GM18517 (cell line): ENCODE data around the gene IL18RAP.

Experiments
- ATAC-seq: cut with Tn5 transposase; IDR thresholded peaks from one replicate; pipeline ENCODE4 v1.9.1; 2021; ENCODE audit warnings: mild to moderate bottlenecking, moderate library complexity; ENCODE audit not compliant: unreplicated experiment

Gene IL18RAP, protein sequence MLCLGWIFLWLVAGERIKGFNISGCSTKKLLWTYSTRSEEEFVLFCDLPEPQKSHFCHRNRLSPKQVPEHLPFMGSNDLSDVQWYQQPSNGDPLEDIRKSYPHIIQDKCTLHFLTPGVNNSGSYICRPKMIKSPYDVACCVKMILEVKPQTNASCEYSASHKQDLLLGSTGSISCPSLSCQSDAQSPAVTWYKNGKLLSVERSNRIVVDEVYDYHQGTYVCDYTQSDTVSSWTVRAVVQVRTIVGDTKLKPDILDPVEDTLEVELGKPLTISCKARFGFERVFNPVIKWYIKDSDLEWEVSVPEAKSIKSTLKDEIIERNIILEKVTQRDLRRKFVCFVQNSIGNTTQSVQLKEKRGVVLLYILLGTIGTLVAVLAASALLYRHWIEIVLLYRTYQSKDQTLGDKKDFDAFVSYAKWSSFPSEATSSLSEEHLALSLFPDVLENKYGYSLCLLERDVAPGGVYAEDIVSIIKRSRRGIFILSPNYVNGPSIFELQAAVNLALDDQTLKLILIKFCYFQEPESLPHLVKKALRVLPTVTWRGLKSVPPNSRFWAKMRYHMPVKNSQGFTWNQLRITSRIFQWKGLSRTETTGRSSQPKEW

DNA sequence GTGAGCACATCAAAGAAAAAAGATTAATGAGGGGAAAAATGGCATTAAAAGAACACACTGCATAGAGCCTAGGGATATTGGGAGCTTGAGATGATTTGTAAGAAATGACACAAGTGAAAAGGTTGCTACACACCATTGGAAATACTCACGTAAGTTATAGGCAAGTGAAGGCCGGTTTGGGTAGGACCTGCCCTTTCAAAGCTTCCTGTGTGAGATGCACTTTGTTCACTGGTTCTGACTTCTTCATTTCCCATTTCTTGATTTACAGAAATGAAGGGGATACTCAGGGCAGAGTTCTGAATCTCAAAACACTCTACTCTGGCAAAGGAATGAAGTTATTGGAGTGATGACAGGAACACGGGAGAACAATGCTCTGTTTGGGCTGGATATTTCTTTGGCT, at the start of gene IL18RAP:
Gene IL18RAP, plus strand, starts transcription at position 251 of the 400 bp plus-strand sequence. Its CDS starts 118 bp downstream, at position 369.
- no peak for ATAC-seq

DNA sequence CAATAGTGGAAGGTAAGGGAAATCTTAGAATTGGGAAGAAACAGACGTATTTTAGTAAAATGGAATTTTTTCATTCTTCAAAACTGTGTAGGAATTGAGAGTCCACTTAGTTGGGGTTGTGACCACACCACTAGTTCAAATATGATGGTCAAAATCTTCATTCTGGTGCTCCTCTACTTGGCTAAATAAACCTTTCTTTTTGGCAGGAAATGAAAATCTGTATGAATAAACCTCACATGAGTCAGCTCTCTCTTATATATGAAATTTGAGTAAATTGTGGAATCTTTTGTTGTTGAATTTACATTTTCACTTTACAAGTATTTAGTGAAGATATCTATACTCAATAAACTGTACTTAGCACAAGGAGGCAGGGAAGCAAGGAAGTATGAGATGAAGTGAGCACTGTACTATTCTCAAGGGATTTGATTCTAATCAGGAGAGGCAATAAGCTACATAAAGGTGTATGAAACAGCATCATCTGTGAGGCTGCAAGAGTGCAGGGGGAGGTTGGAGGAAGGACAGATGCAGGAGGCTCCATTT, 46.8 kb upstream of the IL18RAP start:
- no peak for ATAC-seq

DNA sequence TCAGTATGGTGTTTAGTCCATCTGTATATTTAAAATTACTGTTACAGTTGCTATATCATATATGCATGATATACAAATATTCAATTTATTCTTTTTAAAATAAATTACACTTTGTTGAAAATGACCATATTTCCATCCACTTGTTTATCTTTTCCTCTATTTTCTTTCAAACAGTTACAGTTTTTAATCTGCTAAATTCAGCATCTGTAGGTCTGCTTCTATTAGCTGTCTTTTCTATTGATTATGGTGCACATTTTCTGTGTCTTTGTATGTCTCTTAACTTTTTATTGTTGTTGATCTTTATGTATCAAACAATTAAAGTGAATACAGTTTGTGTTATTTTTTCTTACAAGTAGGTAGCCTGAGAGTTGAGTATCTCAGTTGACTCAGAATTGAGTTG, 39.2 kb upstream of the IL18RAP start:
- ATAC-seq = no peak

DNA sequence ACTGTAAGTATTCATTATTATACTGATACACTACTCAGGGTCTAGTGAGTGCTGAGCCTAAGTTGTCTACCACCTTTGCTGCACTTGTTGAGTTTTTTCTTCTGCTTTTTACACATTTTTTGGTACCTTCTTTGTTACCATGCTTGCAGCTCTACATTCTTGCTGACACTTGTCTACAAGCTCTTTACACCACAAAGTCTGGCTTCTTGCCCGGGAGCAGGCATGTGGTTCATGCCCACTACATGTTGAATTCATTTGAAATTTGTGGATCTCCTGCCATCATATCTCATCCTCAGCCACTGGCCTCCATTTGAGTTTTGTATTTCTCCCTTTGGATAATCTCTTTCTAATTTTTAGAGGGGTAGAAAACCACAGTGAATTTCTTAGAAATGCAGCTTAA, 37.4 kb upstream of the IL18RAP start:
- no peak for ATAC-seq

DNA sequence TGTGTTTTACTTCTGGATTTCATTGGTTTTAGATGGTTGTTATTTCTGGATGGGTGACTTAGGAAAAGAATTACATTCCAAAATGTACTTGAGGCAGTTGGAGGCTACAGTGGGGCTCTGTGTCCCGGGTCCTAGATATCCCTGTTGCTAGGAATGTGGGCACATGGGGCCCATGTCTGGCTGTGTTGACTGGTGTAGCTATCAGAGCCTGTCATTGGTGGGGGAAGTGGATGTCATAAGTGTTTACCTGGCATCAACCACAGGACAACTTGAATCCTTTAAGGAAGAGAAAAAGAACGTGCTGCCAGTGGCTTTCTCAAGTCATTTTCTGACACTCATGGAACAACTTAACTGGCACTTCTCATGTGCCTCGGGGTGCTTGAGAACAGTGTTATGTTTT, 37.0 kb upstream of the IL18RAP start:
- no peak for ATAC-seq

DNA sequence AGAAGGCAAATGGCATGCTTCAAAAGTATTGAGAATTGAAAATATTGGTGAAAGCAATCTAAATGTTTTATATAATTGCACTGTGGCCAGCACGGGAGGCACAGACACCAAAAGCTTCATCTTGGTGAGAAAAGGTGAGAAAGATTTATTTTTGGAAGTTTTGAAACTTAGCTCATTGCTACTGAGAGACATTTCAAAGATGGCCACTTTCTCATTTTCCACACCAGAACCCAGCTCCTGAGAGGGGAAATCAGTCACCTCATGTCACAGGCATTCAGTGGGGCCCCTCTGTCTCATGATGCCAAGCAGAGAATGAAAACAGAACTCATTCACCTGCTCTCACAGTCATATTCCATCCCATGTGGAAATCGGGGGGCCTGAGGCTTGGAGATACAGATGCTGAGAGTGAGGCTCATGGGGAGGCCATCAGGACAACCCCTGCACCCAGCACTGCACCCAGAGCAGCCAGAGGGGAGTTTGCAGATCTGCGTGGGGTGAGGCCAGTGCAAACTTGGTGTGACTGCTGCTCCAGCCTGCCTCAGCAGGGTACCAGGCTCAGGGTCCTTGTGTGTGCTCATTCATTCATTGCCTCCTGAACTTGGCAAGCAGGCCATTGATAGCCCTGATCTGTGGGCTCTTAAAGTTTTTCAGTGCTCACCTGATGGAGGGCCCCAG, 36.0 kb upstream of the IL18RAP start:
- no peak for ATAC-seq

DNA sequence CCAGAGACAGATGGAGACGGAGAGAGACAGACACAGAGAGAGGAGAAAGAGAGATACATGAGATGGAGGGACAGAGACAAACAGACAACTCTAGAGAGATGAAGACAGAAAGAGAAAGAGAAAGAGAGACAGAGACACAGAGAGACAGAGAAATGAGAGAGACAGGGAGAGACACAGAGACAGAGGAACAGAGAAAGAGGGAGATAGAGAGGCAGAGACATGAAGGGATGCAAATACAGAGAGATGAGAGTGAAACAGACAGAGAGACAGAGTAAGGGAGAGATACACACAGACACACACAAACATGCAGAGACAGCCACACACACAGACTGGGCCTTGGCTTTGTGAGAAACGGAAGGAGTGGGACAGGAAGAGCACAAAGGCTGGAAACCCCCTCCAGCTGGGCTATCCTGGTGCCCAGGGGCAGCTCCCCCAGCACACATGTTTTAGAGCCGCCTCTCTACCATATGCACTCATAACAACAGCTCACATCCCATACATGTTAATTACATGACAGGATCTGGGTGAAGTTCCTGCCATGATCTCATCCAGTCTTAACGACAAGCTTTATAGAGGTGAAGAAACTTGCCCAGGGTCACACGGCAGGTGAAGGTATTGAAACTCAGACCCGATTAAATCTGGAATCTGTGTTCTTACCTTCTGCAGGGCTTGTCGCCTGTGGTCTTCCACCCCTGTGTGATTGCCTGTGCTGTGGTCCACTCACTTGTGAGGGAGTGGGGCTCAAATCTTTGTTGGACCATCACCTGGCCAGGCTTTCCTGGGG, 35.0 kb upstream of the IL18RAP start:
- no peak for ATAC-seq

DNA sequence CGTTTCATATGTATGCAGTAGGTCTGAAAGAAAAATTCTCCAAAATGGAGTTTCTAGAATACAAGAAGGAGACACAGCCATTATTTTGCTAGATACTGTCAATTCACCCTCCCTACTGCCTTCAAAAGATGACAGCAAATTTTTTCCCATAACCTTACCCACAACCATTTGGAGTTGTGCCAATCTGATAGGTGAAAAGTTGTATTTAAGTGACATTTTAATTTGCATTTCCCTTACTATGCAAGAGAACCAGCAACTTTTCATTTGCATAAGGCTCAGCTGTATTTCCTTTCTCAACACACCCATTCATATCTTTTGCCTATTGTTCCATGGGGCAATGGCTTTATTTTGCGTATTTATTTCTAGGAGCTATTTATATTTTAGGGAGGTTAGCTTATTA, 31.4 kb upstream of the IL18RAP start:
- no peak for ATAC-seq

DNA sequence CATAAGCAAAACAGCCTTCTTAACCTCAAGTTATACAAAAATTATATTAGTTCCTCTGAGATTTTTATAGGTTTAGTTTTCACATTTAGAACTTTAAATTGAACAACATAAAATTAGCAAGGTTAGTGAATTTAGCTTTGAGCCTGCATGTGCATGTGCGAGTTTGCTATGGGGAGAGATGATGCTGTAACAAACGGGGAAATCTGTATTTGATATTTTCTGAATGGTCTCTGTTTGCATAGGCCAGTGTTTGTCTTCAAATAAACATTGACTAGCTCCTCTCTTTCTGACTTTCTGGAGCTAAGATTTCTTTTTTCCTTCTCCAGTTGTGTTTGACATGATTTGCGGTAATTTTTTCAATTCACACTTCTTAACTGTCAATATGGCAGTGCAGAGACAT, 30.9 kb upstream of the IL18RAP start:
- ATAC-seq = no peak

DNA sequence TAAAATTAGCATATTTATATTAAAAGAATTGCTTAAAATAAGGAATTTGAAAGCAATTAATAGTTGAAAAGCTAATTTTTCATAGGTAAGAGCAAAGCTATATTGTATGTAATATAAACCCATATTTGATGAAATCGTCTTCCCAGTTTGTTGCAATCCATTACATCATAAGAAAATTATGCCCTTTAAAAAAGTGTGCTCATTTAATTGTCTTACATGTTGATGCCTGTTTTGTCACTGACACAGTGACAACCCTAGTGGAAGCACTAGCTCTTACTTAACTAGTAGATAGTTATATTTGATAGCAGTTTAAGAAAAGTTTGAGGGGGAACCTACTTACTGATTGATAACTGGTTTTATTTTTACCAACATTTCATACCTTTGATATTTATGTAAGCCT, 30.0 kb upstream of the IL18RAP start:
- ATAC-seq = no peak

DNA sequence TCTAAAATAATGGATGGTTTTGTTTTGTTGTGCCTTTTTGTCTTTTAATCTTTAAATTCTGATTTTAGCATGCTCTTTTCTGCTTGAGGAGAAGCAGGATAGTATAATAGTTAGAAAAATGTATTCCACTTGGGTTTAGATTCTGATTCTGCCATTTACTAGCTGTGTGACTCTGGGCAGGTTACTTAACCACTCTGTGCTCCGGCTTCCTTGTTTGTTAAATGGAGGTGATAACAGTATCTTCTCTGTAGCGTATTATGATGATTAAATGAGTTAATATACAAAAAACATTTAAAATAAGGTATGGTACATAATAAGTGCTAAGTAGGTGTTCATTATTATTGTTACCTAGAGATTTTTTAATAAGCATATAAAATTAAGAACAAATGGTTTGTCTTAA, 26.9 kb upstream of the IL18RAP start:
- ATAC-seq = no peak

DNA sequence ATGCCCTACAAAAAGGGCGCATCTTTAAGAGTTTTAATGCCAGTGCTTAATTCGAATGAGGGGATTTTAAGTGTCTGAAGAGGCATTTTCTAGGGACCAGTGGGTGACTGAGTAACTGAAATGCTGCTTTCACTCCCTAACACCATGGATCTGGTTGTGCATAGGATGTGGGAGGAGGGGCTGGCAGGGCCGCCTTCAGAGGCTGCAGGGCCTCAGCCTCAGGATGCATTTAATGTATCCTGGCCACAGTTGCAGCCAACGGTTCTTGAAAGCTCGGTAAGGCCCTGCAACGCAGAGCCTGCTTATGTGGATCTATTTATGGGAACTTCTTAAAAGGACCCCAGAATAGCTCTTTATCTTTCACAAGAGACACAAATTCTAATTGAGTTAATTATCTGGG, 25.8 kb upstream of the IL18RAP start:
- ATAC-seq = no peak

DNA sequence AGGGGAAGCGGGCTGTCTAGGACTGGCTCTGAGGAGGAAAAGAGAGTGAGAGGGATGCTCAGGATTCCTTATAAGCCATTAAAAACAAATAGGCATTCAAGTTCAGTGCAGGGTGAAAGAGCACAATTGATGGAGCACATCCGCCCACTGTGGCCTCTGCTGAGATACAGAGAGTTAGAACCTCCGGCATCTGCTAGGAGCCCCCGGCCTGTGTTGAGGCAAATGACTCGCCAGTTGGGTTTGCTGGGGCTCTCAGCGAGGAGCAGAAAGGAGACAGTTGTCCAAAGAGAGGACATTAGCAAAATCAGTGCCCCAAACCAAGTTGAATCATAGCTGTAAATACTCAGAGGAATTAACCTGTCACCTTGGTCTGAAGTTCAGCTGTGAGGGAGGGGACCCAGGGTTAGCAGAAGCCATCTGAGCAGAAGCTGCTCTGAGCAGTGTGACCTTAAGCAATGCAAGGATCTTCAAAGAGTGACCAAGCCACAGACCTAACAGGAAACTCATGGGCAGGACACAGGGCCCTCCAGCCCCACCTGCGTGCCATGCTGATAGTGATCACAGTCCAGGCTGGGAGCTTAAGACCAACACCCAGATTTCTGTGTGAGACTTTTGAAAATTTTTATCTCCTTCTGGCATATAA, 23.3 kb upstream of the IL18RAP start:
- ATAC-seq = no peak

DNA sequence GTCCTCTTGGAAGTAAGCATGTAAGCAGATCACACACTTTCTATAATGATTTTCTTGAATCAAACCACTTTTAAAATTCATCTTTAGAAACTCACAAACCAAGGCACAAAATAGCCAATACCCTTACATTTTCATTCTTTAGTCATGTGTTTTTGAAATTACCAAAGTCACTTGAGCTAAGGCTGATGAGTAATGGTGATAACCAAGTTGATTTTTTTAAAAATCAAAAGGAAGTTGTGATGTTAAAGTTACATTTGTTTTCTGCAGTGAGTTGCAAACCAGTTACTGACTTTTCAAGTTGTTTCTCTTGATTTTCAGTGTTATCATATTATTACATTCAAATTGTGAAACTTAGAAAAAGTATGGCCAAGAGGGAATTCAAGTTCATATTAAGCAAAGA, 21.5 kb upstream of the IL18RAP start:
- no peak for ATAC-seq

DNA sequence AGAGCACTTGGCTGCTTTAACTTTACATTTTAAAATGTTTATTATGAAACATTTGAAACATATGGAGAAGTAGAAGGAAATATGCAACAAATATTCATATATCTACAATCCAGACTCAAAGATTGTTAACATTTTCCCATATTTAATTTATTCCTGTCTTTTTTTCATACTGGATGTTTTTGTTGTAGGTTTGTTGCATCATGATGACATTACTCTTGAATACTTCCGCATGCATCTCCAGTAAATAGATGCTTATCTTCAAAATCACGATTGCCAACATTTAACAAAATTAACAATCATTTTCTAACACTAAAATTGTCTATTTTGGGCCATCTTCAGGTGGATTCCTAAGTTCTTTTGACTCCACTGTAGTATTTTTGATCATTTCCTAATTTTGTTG, 21.1 kb upstream of the IL18RAP start:
- ATAC-seq = no peak

DNA sequence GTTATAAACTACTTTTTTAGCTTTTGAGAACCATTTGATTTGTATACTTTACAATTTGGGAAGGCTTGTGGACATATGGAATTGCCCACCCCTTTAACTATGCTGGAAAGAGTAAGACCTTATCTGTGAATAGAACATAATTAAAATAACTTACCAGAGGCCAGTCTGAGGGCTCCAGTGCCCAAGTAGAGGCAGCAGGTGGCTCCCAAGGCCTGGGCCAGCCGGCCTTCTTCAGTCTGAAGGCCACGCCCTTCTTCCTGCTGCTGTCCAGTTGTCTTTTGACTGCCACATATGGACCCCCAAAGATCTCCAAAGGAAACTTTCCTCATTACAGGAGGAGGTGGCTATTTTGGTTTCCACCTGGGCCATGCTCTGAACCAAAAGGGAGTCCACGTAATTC, 12.0 kb upstream of the IL18RAP start:
- ATAC-seq = no peak

DNA sequence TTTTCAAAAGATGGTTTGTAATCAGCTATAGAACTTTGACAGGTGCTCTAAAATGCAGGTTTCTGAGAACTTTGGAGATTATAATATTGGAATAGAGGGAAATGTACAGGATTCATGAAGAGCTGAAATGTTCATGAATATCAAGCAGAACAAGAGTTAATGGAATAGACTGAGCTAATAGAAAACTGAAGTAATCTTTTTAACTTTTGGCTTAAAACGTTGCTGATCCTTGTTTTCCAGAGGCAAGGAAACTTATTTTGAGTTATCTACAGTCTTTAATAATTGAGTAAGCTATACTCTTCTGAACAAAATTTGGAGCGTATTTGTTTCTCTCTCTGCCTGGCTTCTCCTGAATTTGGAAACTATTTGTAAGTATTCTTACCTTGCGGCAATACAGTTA, 10.8 kb upstream of the IL18RAP start:
- no peak for ATAC-seq

DNA sequence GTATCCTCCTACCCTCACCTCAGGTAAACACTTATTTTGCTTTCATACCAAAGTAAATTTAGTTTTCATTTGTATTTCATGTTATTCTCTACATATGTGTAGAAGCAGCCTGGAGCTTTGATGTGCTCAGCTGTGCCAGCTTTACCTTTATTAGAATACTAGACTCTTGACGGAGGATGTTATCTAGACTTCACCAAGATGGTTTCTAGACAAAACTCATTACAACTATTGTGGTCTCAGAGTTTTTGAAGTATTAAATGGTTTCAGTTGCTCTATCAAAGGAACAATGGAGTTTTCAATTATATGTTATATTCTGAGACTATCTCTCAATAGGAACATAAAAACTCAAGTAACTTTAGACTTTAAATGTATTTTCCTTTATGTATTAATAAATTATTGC, 5.0 kb upstream of the IL18RAP start:
- ATAC-seq = peak; percentile 64

DNA sequence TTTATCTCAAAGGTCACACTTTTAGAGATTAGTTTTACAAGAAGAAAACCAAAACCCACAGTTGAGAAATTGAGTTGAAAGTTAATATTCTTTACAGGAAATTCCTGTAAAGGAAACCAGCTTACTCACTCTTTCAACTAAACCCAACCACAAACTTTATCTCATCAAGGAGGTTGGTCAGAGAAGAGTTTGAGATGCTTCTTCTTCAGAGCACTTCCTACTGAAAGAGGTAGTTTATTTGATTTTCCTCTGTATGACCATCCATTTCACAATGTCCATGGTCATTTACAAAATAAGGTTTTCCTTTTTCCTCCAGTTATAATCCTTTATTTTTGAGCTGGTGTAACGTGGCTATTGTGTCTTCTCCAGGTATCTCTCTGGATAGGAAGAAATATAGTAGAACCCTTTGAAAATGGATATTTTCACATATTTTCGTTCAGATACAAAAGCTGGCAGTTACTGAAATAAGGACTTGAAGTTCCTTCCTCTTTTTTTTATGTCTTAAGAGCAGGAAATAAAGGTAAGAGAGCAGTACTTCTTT, 4.5 kb upstream of the IL18RAP start:
- peak; percentile 79 for ATAC-seq

DNA sequence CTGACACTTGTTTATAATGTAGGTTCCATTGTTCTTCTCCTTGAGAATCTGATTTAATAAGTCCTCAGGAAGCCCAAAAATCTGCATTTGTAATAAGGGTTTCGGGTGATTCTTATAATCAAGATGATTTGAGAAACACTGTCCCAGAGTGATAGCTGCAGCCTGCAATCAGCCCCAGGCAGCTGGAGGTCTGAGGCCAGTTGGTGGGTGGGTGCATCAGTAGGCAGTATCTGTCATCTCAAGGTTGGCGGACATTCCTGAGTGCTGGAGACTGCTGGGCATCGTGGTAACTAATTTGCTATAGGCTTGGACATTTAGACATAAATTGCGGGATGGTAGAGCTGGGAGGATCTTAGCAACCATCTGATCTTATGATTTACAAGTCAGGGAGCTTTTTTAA, 2.7 kb upstream of the IL18RAP start:
- ATAC-seq = no peak
